Hepatocyte (in vitro differentiated cells): ENCODE measurements around the gene GLCE. TPM values are rescaled to one million over a fixed set of nuclear protein-coding genes. Genes with fewer than 3 reads are reported as not detected.

Experiments used
- DNase-seq: peaks from one replicate; pipeline ENCODE4 v3.0.0-alpha.2; 2016; ENCODE audit warnings: low spot score
- H2AFZ ChIP-seq: fragments of 200-600 bp; sonication (generic); 2 replicates; pipeline ENCODE4 v1.6.0; 2016; ENCODE audit warnings: antibody characterized with exemption, mild to moderate bottlenecking
- H3K27ac ChIP-seq: fragments of 200-600 bp; sonication (generic); 2 replicates; pipeline ENCODE4 v1.5.1; 2016; ENCODE audit warnings: mild to moderate bottlenecking
- H3K27me3 ChIP-seq: fragments of 200-600 bp; sonication (generic); 2 replicates; pipeline ENCODE4 v1.6.1; 2016
- H3K36me3 ChIP-seq: fragments of 200-600 bp; sonication (generic); replicated peaks from 2 replicates; pipeline ENCODE4 v1.5.1; 2016; ENCODE audit warnings: low read depth; ENCODE audit not compliant: insufficient read depth
- H3K4me1 ChIP-seq: fragments of 200-600 bp; sonication (generic); 2 replicates; pipeline ENCODE4 v1.5.1; 2016; ENCODE audit warnings: mild to moderate bottlenecking, moderate library complexity; ENCODE audit not compliant: insufficient read depth
- H3K4me2 ChIP-seq: fragments of 200-600 bp; sonication (generic); 2 replicates; pipeline ENCODE4 v1.6.0; 2016
- H3K4me3 ChIP-seq: fragments of 200-600 bp; sonication (generic); 2 replicates; pipeline ENCODE4 v1.5.1; 2016; ENCODE audit warnings: mild to moderate bottlenecking
- H3K79me2 ChIP-seq: fragments of 200-600 bp; sonication (generic); 2 replicates; pipeline ENCODE4 v1.6.0; 2017; ENCODE audit warnings: mild to moderate bottlenecking
- H3K9me2 ChIP-seq: fragments of 200-600 bp; sonication (generic); replicated peaks from 2 replicates; pipeline ENCODE4 v1.6.0; 2017; ENCODE audit warnings: mild to moderate bottlenecking; ENCODE audit not compliant: insufficient read depth
- H3K9me3 ChIP-seq: fragments of 200-600 bp; sonication (generic); 2 replicates; pipeline ENCODE4 v1.5.1; 2016; ENCODE audit warnings: low read depth, mild to moderate bottlenecking
- H4K20me1 ChIP-seq: fragments of 200-600 bp; sonication (generic); 2 replicates; pipeline ENCODE4 v1.6.0; 2016; ENCODE audit warnings: mild to moderate bottlenecking; ENCODE audit not compliant: insufficient read depth, poor library complexity, severe bottlenecking
- EZH2 ChIP-seq: fragments of 200-600 bp; sonication (generic); IDR thresholded peaks from 2 replicates; pipeline ENCODE4 v1.6.1; 2016; ENCODE audit warnings: antibody characterized with exemption, mild to moderate bottlenecking, borderline replicate concordance
- EZH2phosphoT487 ChIP-seq: fragments of 200-600 bp; sonication (generic); IDR thresholded peaks from one replicate; pipeline ENCODE4 v1.6.1; 2018; ENCODE audit warnings: antibody characterized with exemption, mild to moderate bottlenecking, low read depth, moderate library complexity; ENCODE audit not compliant: unreplicated experiment, severe bottlenecking
- WGBS: methylation state at CpG from one replicate; pipeline ENCODE4 v1.1.6; 2016; ENCODE audit warnings: low lambda C conversion rate; ENCODE audit errors: missing lambda C conversion rate; 5-methylcytosine and 5-hydroxymethylcytosine counted together
- polyA plus RNA-seq: library from polyadenylated mRNA; unstranded; fragments of >200 nt; fragmentation: Nextera tagmentation; extraction: Ambion mirVana; gene quantifications from 2 replicates; pipeline ENCODE4 v1.2.1, GENCODE V29; 2016
- total RNA-seq: library from RNA; depleted of rRNA; stranded (reverse); fragments of >200 nt; gene quantifications from 2 replicates; pipeline ENCODE4 v1.2.3, GENCODE V29; 2014
- TF ChIP-seq, protein P1 (sequence below): fragments of 200-600 bp; sonication (generic); IDR thresholded peaks from 2 replicates; pipeline ENCODE4 v1.5.1; 2016; ENCODE audit warnings: antibody characterized with exemption, mild to moderate bottlenecking; ENCODE audit not compliant: poor library complexity

Gene GLCE
- total and polyA plus RNA-seq, 2 experiments from 2014 or later = 14.4 to 37.9 TPM

DNA sequence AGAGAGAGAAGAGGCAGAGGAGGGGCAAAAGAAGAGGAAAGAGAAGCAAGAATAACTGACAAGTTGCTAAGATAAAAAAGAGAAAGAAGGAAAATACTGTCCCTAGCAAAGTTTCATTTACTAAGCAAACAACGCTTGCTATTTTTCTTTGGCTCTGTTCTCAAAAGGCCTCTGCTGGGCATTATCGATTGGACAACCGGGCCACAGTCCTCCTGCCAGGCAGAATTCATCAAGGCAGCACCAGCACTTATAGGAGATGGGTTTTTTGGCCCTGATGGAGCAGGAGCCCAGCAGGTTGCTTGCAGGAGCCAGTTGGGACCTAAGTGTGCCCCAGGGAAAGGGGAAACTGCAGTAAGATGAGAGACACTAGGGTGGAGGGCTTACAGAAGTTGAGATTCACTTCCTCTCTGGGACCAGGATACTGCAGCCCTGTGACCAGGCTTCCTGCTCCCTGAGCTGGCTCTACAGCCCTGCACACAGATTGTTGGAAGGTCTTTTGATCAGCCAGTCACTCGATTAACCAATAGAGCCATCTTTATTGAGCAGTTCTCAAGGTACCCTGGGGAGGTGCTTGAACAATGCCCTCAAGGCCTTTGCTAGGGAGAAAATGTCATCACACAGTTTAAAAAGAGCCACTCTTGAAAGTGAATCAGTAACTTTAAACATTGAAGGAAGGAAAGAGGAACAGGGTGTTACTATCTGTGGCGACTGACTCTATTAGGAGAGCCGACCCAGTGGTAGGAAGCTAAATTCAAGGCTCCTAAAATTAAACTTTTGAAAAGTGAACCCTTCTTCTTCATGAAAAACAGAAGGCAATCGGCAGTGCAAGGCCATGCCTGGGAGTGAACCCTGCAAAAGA is 28.8 kb upstream of the GLCE start:
- Histone ChIP-seq H3K36me3 (no peaks in the 10 kb centered on the region), H3K9me2 (no peaks in the 10 kb centered on the region), H3K79me2 (no peaks in the 10 kb centered on the region), H3K4me1 (peaks cover 11% of the 10 kb centered on the region), H3K27ac (no peak overlapping the region), H4K20me1 (no peaks in the 10 kb centered on the region), H3K4me2 (no peak overlapping the region), H3K9me3 (no peaks in the 10 kb centered on the region), H3K27me3 (no peaks in the 10 kb centered on the region), H2AFZ (no peak overlapping the region), H3K4me3 (no peak overlapping the region)
- DNase-seq = no peak
- TF ChIP-seq EZH2phosphoT487 (no peak), EZH2 (no peak)
- TF ChIP-seq, protein P1, sequence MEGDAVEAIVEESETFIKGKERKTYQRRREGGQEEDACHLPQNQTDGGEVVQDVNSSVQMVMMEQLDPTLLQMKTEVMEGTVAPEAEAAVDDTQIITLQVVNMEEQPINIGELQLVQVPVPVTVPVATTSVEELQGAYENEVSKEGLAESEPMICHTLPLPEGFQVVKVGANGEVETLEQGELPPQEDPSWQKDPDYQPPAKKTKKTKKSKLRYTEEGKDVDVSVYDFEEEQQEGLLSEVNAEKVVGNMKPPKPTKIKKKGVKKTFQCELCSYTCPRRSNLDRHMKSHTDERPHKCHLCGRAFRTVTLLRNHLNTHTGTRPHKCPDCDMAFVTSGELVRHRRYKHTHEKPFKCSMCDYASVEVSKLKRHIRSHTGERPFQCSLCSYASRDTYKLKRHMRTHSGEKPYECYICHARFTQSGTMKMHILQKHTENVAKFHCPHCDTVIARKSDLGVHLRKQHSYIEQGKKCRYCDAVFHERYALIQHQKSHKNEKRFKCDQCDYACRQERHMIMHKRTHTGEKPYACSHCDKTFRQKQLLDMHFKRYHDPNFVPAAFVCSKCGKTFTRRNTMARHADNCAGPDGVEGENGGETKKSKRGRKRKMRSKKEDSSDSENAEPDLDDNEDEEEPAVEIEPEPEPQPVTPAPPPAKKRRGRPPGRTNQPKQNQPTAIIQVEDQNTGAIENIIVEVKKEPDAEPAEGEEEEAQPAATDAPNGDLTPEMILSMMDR = no peak
- WGBS = 85% methylated on average over 7 of the region's 7 CpGs

DNA sequence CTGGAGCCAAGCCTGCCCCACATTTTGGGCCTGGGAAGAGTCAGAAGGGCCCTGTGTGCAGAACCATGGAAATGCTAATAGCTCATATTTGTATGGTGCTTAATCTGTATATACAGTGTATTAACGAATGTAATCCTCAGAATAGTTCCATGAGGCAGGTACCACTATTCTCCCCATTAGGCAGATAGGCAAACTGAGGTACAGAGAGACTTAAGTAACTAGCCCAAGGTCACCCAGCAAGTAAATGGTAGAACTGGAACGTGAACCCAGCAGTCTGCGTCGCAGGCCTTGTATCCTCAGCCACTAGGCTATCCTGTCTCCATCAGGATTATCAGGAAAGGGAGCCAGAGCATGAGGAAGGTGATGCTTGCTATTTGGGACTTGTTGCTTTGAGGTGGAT is 28.0 kb upstream of the GLCE start:
- Histone ChIP-seq H3K79me2 (no peaks in the 10 kb centered on the region), H3K27me3 (no peaks in the 10 kb centered on the region), H3K4me2 (no peak overlapping the region), H4K20me1 (no peaks in the 10 kb centered on the region), H3K36me3 (no peaks in the 10 kb centered on the region), H3K9me3 (no peaks in the 10 kb centered on the region), H3K4me1 (peaks cover 5% of the 10 kb centered on the region), H2AFZ (no peak overlapping the region), H3K4me3 (no peak overlapping the region), H3K9me2 (no peaks in the 10 kb centered on the region), H3K27ac (no peak overlapping the region)
- TF ChIP-seq EZH2phosphoT487 (no peak), EZH2 (no peak)
- TF ChIP-seq, protein P1 = no peak
- WGBS = 99% methylated on average over 4 of the region's 4 CpGs
- DNase-seq = no peak

DNA sequence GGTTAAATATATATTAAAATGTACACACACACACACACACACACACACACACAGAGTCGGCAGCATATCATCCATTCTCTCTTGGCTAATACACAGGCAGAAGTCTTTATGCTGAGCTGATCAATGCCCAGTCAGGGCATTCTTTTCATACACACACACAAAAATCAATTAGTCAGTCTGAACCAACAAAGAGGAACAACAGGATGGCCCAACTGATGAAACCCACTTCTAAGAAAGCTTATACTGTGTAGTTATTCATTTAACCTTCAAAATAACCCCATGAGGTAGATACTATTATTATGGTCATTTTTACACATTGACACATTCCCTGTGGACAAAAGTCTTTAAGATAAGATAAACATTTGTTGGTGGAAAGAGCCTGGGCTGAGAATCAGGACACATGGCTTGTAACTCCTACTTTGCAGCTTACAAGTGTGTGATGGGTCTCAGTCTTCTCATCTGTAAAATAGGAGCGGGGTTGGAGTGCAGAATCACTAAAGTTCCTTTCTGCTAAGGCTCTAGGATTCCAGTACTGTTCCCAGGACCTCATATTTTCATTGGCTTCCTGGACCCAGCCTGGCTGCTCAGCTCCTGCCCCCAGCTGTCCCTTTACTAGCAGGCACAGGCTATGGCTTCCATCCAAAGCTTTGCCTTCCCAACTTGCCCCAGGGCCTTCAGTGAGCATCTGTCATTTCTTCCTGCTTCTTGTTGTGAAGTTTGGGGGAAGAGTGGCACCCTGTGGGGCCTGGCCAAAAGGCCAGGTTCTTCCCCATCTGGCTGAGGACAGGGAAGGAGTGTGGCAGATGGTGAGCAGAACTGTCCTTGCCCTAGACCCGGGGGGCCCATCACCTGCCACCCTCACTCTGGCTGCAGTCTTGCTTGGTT is 27.2 kb upstream of the GLCE start:
- WGBS = 82% methylated on average over 3 of the region's 3 CpGs
- Histone ChIP-seq H3K27me3 (no peaks in the 10 kb centered on the region), H3K27ac (no peak overlapping the region), H3K4me3 (no peak overlapping the region), H3K4me1 (peaks cover 5% of the 10 kb centered on the region), H3K9me3 (no peaks in the 10 kb centered on the region), H3K9me2 (no peaks in the 10 kb centered on the region), H3K36me3 (no peaks in the 10 kb centered on the region), H4K20me1 (no peaks in the 10 kb centered on the region), H2AFZ (no peak overlapping the region), H3K79me2 (no peaks in the 10 kb centered on the region), H3K4me2 (no peak overlapping the region)
- TF ChIP-seq, protein P1 = no peak
- TF ChIP-seq EZH2 (no peak), EZH2phosphoT487 (no peak)
- no peak for DNase-seq
